Heart right ventricle (tissue), 16 donors: ENCODE measurements around the gene DYSF. TPM values are rescaled to one million over a fixed set of nuclear protein-coding genes. Genes with fewer than 3 reads are reported as not detected.

Experiments
- ATAC-seq, 8 donors: fragments of 200-7000 bp; cut with Tn5 transposase; one replicate each; pipeline ENCODE4 v1.9.1; 2020; ENCODE audit warnings: mild to moderate bottlenecking in 8 of 8, moderate library complexity in 8 of 8, moderate number of reproducible peaks in 1 of 8
- DNase-seq, 2 donors: peaks; one replicate each; pipeline ENCODE4 v3.0.0-alpha.2; 2020
- H3K27ac ChIP-seq, 10 donors: fragments of 200-600 bp; sonication (generic) in 2 of 10; one replicate each; pipeline versions ENCODE4 v1.5.0 to v1.8.0; 2020 to 2022; ENCODE audit warnings: mild to moderate bottlenecking in 3 of 10
- H3K27me3 ChIP-seq, 7 donors: fragments of 200-600 bp; one replicate each; pipeline ENCODE4 v1.8.0; 2021 to 2022; ENCODE audit warnings: mild to moderate bottlenecking in 2 of 7
- H3K36me3 ChIP-seq, 9 donors: fragments of 200-600 bp; sonication (generic) in 1 of 9; one replicate each; pipeline versions ENCODE4 v1.5.0 to v1.8.0; 2020 to 2022; ENCODE audit warnings: mild to moderate bottlenecking in 2 of 9
- H3K4me1 ChIP-seq, 9 donors: fragments of 200-600 bp; sonication (generic) in 1 of 9; one replicate each; pipeline versions ENCODE4 v1.5.0 to v1.8.0; 2020 to 2022; ENCODE audit warnings: mild to moderate bottlenecking in 4 of 9
- H3K4me3 ChIP-seq, 10 donors: fragments of 200-600 bp; sonication (generic) in 2 of 10; one replicate each; pipeline versions ENCODE4 v1.5.0 to v1.8.0; 2020 to 2022; ENCODE audit warnings: mild to moderate bottlenecking in 7 of 10, moderate library complexity in 2 of 10
- H3K9me3 ChIP-seq, 11 donors: fragments of 200-600 bp in 10 of 11; sonication (generic) in 2 of 11; one replicate each; pipeline versions ENCODE4 v1.5.0 to v1.8.0; 2013 to 2022; ENCODE audit warnings: mild to moderate bottlenecking in 2 of 11, control low read depth in 1 of 11, moderate library complexity in 1 of 11
- CTCF ChIP-seq, 9 donors: fragments of 200-600 bp; sonication (generic) in 2 of 9; IDR thresholded peaks; one replicate each; pipeline versions ENCODE4 v1.5.0 to v1.8.0; 2021 to 2022; ENCODE audit warnings: antibody characterized with exemption in 9 of 9, mild to moderate bottlenecking in 5 of 9, moderate library complexity in 1 of 9
- WGBS, 2 donors: extraction: QIAGEN DNeasy Blood & Tissue Kit; methylation state at CpG; one replicate each; pipeline ENCODE4 v1.1.7; 2013; ENCODE audit warnings: inconsistent platforms in 1 of 2; 5-methylcytosine and 5-hydroxymethylcytosine counted together
- intact Hi-C, 10 donors: fragments of 100-400 bp; cut with DNase I; formaldehyde crosslinking; loops; one replicate each; pipeline versions ENCODE4 v1.11.1 to v1.14.2; 2022
- polyA plus RNA-seq, 2 donors: library from polyadenylated mRNA; stranded (reverse); fragments of 200-250 nt; gene quantifications; one replicate each; pipeline ENCODE4 v1.2.3, GENCODE V29; 2013
- total RNA-seq, 10 donors: library from RNA; stranded (reverse); fragmentation: NEBNext Ultra II Directional in 3 of 10; extraction: Animal tissue kit (Norgen Biotek cat#: 25700) in 3 of 10; gene quantifications; one replicate each; pipeline versions ENCODE4 v1.2.1 to v1.2.4, GENCODE V29; 2021 to 2023
- donor health status: Arrhythmogenic right ventricular cardiomyopathy.
- donor health status: ischemic (EF 13 %, LVEDD 7.1; RV severe dilation, severe dysfunction).
- donor health status: healthy with polysubstance abuse.
- donor health status: DM: no; HTN: yes; CAD: no.
- donor health status: DM: no; HTN: no; CAD: no.
- donor health status: ischemic (EF 25% LVEDD 6.9; RV normal size, moderate dysfunction).
- donor health status: ischemic (EF 25% LVEDD 5.7; RV mildly dilated, moderate dysfunction).
- donor health status: healthy.
- donor health status: DM: yes; HTN: yes; CAD: no.
- donor health status: Ischemic cardiomyopathy.
- donor health status: ischemic (EF 35%, LVEDD 5.7; RV mildly dilated, moderate dysfunction).
- donor health status: nonischemic (EF 11% LVEDD 7.7; RV severe dilation, severe dysfunction).
- donor health status: DM: yes; HTN: yes; CAD: no.
- donor health status: PGD.
- donor health status: ischemic (EF 29% LVEDD 5.4; RV normal size, mild dysfunction).
- donor health status: nonischemic (EF 23%, LVEDD 6.1; RV moderate dilation, normal function).

Gene DYSF
- total and polyA plus RNA-seq, 12 donors: 20.6 to 100 (median 64.8) TPM

GRCh38 chr2:71668326-71669057 is 215.1 kb downstream of the DYSF start:
- no peak for ATAC-seq
- no peak for TF ChIP-seq CTCF (IDR thresholded peaks at IDR 0.05)
- intact Hi-C loops: no loop called here
- H3K27ac ChIP-seq: no peak overlapping the region
- H3K4me3 ChIP-seq: no peak overlapping the region
- no peaks in the 10 kb centered on the region for H3K27me3 ChIP-seq
- no peaks in the 10 kb centered on the region for H3K9me3 ChIP-seq
- DNase-seq: no peak
- 90% methylated on average over 17 of the region's 17 CpGs for WGBS, 2 donors
- peaks cover 0 to 90% (median 21%) of the 10 kb centered on the region in 9 donors for H3K36me3 ChIP-seq
- peaks cover 0 to 14% (median 0%) of the 10 kb centered on the region in 9 donors for H3K4me1 ChIP-seq

GRCh38 chr2:71669058-71669456 is 215.7 kb downstream of the DYSF start:
- Histone ChIP-seq H3K4me3 (no peak overlapping the region), H3K4me1 (peaks cover 0 to 14% (median 0%) of the 10 kb centered on the region in 9 donors), H3K27ac (no peak overlapping the region), H3K9me3 (no peaks in the 10 kb centered on the region), H3K36me3 (peaks cover 0 to 90% (median 21%) of the 10 kb centered on the region in 9 donors), H3K27me3 (no peaks in the 10 kb centered on the region)
- intact Hi-C loops: no loop called here
- DNase-seq (no peak), ATAC-seq (no peak)
- WGBS, 2 donors: 90% methylated on average over 9 of the region's 9 CpGs
- no peak for TF ChIP-seq CTCF (IDR thresholded peaks at IDR 0.05)

GRCh38 chr2:71669628-71670429 is 216.5 kb downstream of the DYSF start:
- Histone ChIP-seq H3K36me3 (peaks cover 0 to 91% (median 16%) of the 10 kb centered on the region in 9 donors), H3K9me3 (no peaks in the 10 kb centered on the region), H3K27ac (no peak overlapping the region), H3K4me1 (peaks cover 0 to 14% (median 0%) of the 10 kb centered on the region in 9 donors), H3K4me3 (no peak overlapping the region), H3K27me3 (no peaks in the 10 kb centered on the region)
- DNase-seq (no peak), ATAC-seq (no peak)
- intact Hi-C loops: loop anchor here in 1 of 10 donors (10.0 kb wide), 1 partner anchor 115 kb away; no protein-coding TSS in a partner anchor
- 86 to 87% methylated on average over 8 of the region's 8 CpGs for WGBS, 2 donors
- TF ChIP-seq CTCF (IDR thresholded peaks at IDR 0.05): no peak

- no peak overlapping the region for H3K27ac ChIP-seq
- H3K9me3 ChIP-seq: no peaks in the 10 kb centered on the region
- intact Hi-C loops: loop anchor here in 1 of 10 donors (10.0 kb wide), 1 partner anchor 116 kb away; no protein-coding TSS in a partner anchor
- no peak for TF ChIP-seq CTCF (IDR thresholded peaks at IDR 0.05)
- peaks cover 0 to 11% (median 0%) of the 10 kb centered on the region in 9 donors for H3K4me1 ChIP-seq
- H3K27me3 ChIP-seq: no peaks in the 10 kb centered on the region
- 96 to 97% methylated on average over 4 of the region's 4 CpGs for WGBS, 2 donors
- ATAC-seq (no peak), DNase-seq (no peak)
- H3K4me3 ChIP-seq: no peak overlapping the region
- H3K36me3 ChIP-seq: peaks cover 0 to 91% (median 16%) of the 10 kb centered on the region in 9 donors
Measured at GRCh38 chr2:71670430-71670795, 217.1 kb downstream of the DYSF start.
